ENCODE results near the gene HAX1.

- TF ChIP-seq, protein P1, sequence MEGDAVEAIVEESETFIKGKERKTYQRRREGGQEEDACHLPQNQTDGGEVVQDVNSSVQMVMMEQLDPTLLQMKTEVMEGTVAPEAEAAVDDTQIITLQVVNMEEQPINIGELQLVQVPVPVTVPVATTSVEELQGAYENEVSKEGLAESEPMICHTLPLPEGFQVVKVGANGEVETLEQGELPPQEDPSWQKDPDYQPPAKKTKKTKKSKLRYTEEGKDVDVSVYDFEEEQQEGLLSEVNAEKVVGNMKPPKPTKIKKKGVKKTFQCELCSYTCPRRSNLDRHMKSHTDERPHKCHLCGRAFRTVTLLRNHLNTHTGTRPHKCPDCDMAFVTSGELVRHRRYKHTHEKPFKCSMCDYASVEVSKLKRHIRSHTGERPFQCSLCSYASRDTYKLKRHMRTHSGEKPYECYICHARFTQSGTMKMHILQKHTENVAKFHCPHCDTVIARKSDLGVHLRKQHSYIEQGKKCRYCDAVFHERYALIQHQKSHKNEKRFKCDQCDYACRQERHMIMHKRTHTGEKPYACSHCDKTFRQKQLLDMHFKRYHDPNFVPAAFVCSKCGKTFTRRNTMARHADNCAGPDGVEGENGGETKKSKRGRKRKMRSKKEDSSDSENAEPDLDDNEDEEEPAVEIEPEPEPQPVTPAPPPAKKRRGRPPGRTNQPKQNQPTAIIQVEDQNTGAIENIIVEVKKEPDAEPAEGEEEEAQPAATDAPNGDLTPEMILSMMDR (IDR thresholded peaks at IDR 0.05): no peak
- TF ChIP-seq JUND (IDR thresholded peaks at IDR 0.05): no peak
- TF ChIP-seq, protein P2, sequence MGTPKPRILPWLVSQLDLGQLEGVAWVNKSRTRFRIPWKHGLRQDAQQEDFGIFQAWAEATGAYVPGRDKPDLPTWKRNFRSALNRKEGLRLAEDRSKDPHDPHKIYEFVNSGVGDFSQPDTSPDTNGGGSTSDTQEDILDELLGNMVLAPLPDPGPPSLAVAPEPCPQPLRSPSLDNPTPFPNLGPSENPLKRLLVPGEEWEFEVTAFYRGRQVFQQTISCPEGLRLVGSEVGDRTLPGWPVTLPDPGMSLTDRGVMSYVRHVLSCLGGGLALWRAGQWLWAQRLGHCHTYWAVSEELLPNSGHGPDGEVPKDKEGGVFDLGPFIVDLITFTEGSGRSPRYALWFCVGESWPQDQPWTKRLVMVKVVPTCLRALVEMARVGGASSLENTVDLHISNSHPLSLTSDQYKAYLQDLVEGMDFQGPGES (IDR thresholded peaks at IDR 0.05; ENCODE audit: low read depth, low read length): no peak
- TF ChIP-seq, protein P3, sequence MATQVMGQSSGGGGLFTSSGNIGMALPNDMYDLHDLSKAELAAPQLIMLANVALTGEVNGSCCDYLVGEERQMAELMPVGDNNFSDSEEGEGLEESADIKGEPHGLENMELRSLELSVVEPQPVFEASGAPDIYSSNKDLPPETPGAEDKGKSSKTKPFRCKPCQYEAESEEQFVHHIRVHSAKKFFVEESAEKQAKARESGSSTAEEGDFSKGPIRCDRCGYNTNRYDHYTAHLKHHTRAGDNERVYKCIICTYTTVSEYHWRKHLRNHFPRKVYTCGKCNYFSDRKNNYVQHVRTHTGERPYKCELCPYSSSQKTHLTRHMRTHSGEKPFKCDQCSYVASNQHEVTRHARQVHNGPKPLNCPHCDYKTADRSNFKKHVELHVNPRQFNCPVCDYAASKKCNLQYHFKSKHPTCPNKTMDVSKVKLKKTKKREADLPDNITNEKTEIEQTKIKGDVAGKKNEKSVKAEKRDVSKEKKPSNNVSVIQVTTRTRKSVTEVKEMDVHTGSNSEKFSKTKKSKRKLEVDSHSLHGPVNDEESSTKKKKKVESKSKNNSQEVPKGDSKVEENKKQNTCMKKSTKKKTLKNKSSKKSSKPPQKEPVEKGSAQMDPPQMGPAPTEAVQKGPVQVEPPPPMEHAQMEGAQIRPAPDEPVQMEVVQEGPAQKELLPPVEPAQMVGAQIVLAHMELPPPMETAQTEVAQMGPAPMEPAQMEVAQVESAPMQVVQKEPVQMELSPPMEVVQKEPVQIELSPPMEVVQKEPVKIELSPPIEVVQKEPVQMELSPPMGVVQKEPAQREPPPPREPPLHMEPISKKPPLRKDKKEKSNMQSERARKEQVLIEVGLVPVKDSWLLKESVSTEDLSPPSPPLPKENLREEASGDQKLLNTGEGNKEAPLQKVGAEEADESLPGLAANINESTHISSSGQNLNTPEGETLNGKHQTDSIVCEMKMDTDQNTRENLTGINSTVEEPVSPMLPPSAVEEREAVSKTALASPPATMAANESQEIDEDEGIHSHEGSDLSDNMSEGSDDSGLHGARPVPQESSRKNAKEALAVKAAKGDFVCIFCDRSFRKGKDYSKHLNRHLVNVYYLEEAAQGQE (IDR thresholded peaks at IDR 0.05; ENCODE audit: low read depth, low read length): no peak
Measured at GRCh38 chr1:154258784-154259183, 13.6 kb upstream of the HAX1 start.

Measured in SK-N-SH (cell line).